Effector CD4-positive, alpha-beta T cell (primary cell): Measurements from ENCODE around the gene PLEKHM3.

ENCODE experiments used
- DNase-seq: peaks from one replicate; pipeline ENCODE4 v3.0.0-alpha.2; 2020

Gene PLEKHM3

DNA sequence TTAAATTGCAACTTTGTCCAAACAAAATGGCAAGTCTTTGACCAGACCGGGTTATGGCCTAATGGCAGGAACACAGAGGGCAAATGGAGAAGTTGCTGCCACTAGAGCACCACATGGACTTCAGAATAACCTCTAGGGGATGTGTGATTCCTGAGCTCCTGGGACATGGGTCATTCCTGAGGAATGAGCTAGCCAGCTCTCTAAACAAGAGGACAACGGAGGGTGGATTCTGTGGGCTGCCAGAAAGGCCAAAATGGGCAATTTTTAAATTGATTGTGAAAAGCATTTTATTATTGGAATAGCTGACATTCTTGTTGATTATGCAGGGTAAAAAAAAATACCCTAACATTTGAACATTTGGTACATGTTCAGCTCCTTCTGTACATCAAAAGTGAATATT lies 145.8 kb downstream of the PLEKHM3 start:
- DNase-seq = no peak

DNA sequence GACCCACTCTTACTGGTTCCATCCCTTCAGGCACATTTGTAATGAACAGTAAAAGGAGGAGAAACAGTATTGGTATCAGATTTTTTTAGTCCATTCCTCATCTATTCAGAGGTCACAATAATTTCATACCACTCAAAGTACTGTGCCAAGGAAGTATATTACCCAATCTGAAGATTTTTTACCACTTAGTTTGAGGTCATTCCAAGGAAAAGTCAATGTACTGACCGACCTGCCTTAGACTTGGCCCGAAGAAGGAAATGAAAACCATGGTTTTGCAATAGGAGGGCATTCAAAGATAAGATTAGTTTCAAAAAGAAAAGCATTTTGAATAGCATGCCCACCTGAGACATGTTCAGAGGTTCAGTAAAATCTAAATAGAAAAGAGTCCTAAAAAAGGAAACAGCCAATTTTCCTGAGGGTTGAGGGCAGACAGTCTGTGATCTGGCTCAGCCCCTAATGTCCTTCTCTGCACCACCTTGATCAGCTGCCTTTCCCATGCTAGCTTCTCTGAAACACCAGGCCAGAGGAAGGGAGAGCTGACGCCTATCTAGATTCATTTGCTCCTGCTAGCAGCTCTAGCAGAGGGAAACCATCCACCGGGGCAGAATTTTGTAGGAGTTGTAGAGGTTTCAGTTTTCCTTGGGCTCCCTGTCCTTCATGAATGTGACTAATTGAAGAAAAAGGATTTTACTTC lies 148.3 kb downstream of the PLEKHM3 start:
- no peak for DNase-seq

DNA sequence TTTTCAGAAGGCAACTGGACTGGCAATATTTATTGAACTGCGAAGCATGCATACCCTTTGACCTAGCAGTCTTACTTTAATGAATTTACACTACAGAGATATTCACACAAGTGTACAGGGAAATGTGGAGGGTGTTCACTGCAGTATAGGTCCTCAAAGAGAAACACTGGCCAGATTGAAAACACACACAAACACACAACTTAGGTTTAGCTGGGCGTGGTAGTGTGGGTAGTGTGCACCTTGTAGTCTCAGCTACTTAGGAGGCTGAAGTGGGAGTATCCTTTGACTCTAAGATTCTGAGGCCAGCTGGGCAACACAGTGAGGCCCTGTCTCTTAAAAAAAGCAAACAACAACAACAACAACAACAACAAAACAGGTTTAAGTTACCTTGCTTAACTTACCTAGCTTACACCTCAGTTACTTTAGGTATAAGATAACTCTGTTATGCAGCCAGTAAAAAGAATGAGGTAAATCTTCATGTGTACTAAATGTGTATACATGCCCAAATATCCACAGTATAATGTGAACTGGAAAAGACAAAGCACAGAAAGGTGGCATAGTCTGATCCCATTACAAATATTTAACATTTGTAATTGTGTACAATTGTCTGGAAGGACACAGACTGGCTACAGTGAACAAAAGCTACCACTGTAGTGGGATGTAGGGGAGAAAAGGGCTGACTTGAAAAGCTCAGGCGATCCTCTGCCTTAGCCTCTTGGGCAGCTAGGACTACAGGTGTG lies 149.7 kb downstream of the PLEKHM3 start:
- DNase-seq = no peak

DNA sequence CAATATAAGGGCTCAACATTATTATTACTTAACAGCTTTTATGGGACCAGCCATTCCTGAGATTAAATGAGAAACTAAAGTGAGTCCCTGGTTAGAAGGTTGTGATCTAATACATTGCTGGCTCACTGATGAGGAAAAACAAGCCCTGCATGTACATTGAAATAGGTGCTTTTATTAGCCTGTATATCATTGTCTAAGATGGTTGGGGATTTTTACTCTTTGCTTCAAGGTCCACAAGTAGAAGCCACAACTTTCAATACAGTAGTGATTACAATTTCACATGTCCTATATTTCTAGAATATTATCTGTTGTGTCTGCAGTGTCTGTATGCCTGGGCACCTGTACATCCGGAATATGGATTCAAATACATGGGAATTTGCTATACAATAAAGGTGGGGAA lies 151.5 kb downstream of the PLEKHM3 start:
- no peak for DNase-seq

DNA sequence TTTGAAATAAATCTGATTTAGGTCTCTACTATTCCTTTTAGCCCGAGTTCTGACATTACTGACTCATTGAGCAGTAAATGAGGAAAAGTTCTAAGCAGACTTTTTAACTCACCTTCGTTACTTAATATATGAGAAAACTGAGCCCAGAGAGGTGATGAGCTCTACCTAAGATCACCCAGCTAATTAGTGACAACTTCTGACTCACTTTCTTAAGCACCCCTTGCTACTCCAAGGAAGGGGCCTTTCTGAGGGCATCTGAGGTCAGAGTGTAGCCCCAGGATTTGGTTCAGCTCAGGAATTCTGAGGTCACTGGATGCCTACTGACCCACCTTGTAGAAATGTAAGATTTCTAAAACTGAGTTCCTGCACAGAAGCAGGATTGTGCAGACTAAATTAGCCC lies 153.4 kb downstream of the PLEKHM3 start:
- DNase-seq = no peak

DNA sequence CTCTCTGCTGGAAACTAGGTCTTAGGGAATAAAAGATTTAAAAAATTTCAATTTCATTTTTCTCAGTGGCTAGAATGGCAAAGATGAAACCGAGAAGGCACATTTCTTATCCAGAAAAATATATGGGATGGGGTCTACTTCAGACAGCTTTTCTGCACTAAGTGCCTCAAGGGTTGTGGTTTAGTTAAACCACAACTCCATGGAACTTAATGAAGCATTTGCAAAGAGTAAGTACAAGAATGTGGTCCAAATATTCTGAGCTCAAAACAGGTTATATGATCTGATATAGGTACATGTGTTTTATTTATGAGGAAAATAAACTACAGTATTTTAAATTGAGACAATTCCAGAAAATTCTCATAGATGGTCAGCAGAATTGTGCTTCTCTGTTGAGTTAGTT lies 153.8 kb downstream of the PLEKHM3 start:
- no peak for DNase-seq

DNA sequence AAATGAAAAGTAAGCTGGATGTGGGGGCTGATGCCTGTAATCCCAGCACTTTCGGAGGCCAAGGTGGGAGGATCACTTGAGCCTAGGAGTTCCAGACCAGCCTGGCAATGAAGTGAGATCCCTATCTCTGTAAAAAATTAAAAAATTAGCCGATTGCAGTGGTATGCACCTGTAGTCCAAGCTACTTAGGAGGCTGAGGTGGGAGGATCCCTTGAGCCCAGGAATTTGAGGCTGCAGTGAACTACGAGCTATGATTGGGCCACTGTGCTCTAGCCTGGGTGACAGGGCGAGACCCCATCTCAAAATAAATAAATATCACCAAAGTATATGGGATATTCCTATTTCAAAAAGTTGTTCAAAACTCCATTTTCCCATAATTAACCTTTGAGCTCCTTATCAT lies 154.5 kb downstream of the PLEKHM3 start:
- no peak for DNase-seq

DNA sequence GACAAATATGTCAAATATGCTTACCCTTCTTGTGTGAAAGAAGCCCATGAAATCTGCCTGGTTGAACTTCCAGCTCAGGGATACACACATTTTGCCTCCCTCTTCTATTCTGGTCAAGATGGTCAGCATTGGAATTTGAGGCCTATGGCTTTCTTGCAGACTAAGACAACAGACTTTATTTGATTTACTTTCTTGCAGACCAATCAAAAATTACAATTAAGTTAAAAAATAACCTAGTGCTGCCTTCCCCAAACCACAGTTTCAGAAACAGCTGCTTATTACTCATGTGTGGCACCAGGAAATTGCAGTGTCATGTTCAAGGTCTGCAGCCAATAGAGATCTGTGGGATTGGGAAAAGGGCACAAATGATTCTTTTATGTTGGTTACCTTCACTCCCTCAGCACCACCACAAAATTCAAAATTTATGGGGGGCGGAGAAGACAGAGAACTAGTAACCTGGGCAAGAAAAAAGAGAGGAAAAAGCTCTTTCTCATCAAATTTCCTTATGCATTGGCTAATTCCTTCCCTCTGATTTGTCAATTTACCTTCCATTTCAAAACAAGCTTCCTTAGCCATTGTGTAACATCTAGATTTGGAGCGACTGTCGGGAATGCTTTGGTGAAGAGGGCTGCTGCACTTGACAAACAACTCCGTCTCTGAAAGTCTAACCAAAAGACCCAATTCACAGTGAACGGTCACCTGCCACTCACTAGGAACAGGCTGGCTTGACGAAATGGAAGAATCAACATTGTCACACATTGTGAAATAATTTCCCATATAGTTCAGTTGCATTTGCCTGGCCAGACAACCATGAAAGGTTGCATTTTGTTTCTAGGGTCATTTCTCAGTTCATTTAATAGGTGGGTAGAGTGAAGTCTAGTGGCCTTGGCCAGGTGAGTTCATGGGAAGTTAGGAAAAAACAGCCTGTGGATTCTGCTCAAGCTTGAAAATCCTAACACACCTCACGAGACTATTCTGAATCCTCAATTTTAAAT lies 155.2 kb downstream of the PLEKHM3 start:
- no peak for DNase-seq

DNA sequence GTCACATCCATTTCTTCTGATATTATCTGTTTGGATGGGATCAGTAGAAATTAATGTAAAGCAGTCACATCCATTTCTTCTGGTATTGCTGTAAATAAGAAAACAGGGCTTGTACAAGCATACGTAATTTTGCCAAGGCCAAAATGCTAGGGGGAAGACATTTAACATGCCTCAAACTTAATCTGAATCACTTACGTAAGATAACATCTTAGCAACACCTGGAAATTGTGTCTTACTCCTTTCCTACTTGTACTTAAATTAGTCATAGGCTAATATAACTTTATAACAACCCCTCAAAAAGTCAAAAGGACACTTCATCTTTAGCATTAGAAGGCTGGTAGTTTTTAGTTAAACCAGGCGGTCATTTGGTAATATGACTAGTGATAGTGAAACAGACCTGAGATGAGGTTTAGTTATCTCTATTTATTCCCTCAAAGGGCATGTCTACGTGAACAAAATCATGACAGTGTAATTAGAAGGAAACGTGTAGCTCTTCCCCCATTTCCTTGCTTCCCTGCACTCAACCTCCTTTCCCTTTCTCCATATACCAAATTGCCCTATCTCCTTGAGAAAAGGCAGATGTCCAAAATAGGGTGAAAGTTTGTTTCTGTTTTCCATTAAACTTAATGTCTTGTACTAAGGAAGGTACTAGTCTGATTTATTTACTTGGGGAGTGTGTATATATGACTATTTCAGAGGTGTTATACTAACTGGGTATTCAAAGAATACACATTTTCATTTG lies 156.3 kb downstream of the PLEKHM3 start:
- DNase-seq = no peak

DNA sequence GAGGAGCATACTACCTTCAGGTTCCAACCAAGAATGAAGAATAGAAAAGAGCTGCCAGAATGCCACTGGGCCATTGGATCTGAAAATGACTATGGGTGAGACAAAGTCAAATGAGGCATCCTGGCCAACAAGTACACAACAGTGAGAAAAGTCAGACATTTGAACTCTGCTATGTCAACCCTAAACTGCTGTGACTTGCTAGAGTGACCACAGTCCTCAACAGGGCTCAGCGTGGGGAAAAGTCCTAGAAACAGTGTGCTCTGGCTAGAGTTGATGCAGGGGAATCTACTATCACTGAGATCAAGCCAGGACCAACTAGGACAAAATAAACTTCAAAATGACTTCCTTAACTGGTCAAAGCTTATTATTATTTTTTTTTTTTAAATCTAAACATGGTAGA lies 157.4 kb downstream of the PLEKHM3 start:
- DNase-seq = no peak

DNA sequence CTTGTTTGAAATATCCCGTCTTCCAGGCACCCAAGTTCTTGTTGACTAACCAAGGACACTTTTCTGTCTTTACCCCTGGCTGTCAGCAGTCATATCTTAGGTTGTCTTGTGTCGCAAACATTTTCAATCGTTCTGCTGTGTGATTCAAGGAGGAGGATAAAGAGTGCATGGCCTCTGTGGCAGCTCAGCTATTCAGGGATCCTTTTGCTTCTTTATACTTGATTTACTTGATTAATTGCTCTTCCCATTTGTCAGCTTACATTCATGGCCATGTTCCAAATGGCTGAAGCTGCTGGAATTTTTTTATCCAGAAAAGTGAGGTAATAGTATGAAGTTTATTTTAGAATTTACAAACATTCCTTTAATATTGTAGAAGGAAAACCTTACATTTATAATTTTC lies 158.3 kb downstream of the PLEKHM3 start:
- no peak for DNase-seq

DNA sequence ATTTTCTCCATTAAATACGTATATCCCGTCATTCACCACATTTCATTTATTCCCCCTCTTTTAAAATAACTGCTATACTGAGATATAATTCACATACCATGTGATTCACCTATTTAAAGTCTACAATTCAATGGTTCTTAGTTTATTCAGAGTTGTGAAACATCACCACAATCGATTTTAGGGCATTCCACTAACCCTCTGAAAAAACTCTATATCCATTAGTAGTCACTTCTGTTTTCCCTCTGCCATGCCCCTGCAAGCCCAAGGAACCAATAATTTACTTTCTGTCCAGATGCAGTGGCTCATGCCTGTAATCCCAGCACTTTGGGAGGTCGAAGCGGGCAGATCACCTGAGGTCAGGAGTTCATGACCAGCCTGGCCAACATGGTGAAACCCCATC lies 160.1 kb downstream of the PLEKHM3 start:
- DNase-seq = no peak

DNA sequence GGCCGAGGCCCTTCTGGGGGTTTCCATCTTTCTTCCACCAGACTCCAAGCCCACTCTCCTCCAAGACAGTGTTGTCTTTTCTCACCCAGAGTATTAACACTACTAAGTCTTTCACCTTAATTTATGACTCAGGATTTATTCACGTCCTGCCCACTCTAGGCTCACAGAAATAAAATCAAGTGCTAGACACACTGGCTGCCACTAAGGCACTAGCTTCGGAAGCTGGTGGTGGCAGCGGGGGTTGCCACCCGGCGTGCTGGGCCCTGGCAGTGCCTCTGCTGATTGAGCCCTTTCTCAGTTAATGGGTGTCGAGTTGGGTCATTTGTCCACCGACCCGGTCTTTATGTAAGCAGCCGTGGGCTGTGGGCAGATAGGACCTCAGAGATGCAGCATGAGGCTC lies 162.0 kb downstream of the PLEKHM3 start:
- no peak for DNase-seq

DNA sequence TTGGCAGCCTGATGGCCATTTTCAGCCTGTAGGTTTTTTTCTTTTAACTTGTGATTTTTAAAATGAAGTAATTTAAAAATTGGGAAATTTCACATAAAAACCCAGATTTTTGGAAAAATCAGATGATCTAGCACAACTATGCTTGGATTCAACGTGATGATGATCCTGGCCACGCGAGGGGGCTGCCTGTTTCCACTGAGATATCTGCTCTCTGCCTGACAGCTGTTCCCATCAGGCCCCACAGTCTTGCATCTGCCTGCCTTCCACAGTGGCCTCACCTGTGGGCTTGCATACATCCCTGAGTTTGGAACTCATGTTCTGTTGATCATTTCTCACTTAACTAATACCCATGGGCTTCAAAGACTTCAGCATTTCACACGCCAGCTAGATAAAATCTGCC lies 163.5 kb downstream of the PLEKHM3 start:
- no peak for DNase-seq

DNA sequence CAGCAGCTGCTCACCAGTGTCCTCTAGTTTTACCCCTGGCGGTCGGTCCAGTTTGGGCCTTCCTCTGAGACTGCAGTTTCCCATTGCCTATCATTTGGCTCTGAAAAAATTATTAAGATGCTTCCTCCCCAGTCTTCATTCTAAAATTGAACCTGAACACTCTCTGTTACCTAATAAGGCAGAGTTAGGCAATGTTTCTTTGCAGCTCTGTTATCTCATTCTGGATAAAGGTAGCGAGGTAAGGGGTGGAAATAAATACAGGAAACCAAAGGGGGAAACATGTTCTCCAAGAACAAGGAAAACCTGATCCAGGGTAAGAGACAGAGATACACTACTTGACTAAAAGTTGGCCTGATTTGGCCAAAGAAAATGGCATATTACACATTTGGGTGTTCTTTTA lies 164.6 kb downstream of the PLEKHM3 start:
- DNase-seq = no peak

DNA sequence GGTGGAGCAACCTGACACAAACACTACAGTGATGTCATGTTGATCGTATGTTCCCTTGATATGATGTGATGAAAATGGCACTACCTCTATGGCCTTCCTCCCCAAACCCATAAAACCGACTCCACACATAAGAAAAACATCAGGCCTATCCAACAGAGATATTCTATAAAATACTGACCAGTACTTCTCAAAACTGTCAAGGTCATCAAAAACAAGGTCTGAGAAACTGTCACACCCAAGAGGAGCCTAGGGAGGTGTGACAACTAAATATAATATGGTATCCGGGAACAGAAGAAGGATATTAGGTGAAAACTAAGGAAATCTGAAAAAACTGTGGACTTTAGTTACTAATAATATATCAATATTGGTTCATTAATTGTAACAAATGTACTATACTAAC lies 169.7 kb downstream of the PLEKHM3 start:
- no peak for DNase-seq

DNA sequence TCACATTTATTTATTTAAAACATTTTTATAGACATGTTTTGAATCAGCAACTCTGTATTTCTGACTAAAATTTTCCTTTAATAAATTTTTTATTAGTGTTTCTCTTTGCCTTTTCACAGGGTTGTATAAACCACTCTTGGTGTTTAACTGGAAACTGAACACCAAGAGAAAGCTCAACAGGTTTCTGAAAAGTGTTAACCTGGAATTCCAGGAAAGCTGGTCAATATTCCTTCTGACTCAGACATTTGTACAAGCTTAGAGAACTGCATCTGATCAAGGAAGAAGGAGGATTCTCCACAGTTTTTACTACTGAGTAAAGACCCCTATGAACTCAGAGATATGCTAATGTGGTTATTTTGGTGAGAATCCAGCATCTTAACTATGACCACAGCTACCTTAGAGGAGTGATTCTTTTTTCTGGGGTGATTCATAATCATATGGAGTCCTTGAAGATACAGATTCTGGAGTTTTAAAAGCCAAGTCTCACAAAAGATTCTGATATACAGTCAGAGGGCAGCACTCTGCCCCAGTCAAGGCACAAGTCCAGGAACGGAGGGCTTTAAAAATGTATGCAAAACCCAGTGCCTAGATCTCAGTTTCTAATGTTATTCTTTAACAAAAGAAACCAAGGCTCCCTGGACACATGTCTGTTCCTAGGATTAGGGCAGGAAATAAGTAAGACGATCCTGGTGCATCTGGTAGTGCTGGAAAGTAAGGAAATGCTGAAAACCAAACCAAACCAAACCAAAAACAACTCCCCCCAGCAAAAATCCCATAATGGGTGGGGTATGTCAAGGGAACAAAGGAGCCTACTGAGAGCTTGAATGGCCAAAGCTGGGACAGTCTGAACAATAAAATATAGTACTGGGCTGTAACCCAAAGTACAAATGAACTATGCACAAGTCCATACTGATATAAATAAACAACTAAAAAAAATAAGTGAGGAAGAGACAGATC lies 170.6 kb downstream of the PLEKHM3 start:
- no peak for DNase-seq

DNA sequence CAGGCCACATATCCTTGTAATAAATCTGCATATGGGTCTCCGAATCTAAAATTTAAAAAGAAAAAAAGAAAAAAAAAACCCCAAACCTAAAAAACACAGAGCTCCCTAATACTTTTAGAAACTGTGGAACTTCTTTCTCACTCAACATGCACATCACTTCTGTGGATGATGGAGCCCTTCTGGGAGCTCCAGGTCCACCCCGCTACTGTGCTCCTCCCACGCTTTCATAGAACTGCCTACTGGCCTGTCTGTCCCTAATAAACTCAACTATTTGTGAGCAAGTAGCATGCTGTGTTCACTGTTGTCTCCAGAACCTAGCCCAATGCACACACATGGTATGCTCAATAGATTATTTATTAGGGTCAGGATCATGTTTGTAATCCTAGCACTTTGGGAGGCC lies 172.5 kb downstream of the PLEKHM3 start:
- DNase-seq = no peak

DNA sequence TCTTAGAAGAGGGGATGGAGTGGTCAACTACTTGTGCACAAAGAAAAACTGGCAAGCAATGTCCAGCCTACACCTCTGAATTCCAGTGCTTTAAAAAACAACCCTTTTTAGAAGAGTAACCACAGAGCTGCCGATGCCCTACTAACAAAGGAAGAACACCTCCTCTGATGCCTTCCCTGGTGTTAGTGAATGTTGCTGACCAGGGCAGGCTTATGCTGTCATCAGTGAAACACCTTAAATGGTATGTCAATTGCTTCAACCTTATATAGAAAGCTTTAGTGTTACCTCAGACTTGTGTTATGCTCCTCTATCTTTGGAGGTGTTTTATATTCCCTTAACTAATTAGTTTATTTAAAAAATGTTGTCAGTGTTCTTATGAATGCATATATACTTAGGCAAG lies 175.9 kb downstream of the PLEKHM3 start:
- no peak for DNase-seq

DNA sequence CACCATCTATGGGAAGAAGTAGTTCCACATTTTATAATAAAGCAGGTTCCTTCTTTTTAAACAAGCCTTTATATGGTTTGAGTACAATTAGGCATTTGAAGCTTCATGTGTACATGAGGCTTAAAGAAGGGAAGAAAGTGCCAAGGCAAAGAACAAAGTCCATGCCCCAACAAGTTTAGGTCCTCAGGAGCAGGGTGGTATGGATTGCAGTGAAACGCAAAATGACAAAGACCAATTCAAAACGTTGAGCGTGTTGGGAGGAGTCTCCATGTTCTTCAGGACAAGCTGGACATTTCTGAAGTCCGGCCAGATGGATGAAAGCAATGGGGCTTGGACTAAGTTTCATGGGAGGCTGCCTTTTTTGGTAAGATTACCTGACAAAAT lies 176.8 kb downstream of the PLEKHM3 start:
- DNase-seq = no peak

DNA sequence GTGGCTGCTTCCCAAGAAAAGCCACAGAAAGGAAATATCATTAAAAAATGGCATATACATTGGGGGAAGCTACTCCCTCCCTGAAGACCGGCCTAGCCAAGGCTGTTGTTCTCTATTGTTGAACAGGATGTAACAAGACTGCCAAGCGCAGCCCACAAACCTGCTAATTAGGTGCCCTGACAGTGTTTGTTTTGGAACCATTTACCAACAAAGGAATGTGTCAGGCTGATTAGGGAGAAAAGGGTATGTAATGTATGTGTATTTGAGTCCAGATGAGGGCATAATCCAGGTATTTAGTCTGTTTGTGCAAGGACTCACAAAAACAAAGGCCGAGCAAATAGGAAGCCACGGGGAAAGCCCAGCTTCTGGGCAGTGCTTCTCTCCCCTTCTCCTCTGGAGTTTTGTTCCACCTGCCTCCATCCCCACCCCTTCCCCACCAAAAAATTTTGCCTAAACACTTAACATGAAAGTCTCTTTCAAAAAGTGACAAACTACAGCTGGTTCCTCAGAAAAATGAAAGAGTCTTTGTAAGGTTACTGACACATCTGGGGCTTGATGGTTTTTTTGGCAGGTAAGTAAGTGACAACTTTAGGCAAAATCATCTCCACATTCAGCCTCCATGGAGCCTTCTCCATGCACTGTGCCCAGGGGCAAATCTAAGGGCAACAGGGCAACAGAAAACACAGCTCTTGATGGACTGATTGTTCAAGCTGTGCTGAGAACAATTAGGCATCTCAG lies 177.4 kb downstream of the PLEKHM3 start:
- no peak for DNase-seq
